IMR-90 (cell line): ENCODE measurements around the gene CHST8. TPM values are rescaled to one million over a fixed set of nuclear protein-coding genes. Genes with fewer than 3 reads are reported as not detected.

ENCODE experiments used
- ATAC-seq: fragments of 200-7000 bp; cut with Tn5 transposase; 2 replicates; pipeline ENCODE4 v1.9.1; 2020; ENCODE audit warnings: low read depth, mild to moderate bottlenecking, moderate library complexity
- BruUV-seq: library from RNA; stranded (reverse); fragments of 400-500 nt; replicated peaks from 2 replicates; lab custom pipeline; 2021; lab: Mats Ljungman, UMichigan
- CTCF ChIA-PET: fragments of 300-600 bp; formaldehyde crosslinking; extraction: SDS; loops from one replicate; lab custom pipeline; 2021; ENCODE audit warnings: antibody characterized with exemption; lab: Yijun Ruan, JAX
- POLR2A ChIA-PET: fragments of 300-600 bp; sonication (Branson Sonifier 250); formaldehyde crosslinking; loops from one replicate; lab custom pipeline; 2022; ENCODE audit warnings: antibody characterized with exemption; ENCODE audit not compliant: unreplicated experiment; lab: Charles Lee
- DNase-seq: peaks from one replicate; pipeline ENCODE4 v3.0.0; 2013
- H2AFZ ChIP-seq: replicated peaks from 2 replicates; pipeline ENCODE3; 2013; ENCODE audit warnings: low read length, mild to moderate bottlenecking; ENCODE audit not compliant: poor library complexity
- H2AK5ac ChIP-seq: 2 replicates; pipeline ENCODE4 v1.6.1; 2013; ENCODE audit warnings: low read depth, low read length, inconsistent platforms
- H2AK9ac ChIP-seq: replicated peaks from 2 replicates; pipeline ENCODE3; 2013; ENCODE audit warnings: mild to moderate bottlenecking, low read depth, low read length, moderate library complexity; ENCODE audit not compliant: poor library complexity
- H2BK120ac ChIP-seq: 2 replicates; pipeline ENCODE4 v1.6.1; 2013; ENCODE audit warnings: low read depth, low read length, inconsistent platforms
- H2BK15ac ChIP-seq: 3 replicates; pipeline ENCODE4 v1.6.1; 2013; ENCODE audit warnings: low read depth, low read length, inconsistent platforms
- H2BK20ac ChIP-seq: 2 replicates; pipeline ENCODE4 v1.6.1; 2013; ENCODE audit warnings: low read depth, mild to moderate bottlenecking, inconsistent platforms, low read length, moderate library complexity
- H2BK5ac ChIP-seq: 2 replicates; pipeline ENCODE4 v1.6.1; 2013; ENCODE audit warnings: mild to moderate bottlenecking, low read depth, low read length, inconsistent platforms; ENCODE audit not compliant: poor library complexity, severe bottlenecking
- H3K14ac ChIP-seq: replicated peaks from 2 replicates; pipeline ENCODE4 v1.6.1; 2013; ENCODE audit warnings: low read depth, low read length, inconsistent platforms
- H3K18ac ChIP-seq: 2 replicates; pipeline ENCODE4 v1.6.1; 2013; ENCODE audit warnings: low read depth, low read length, control low read depth
- H3K23ac ChIP-seq: 2 replicates; pipeline ENCODE4 v1.6.1; 2013; ENCODE audit warnings: low read depth, low read length, inconsistent platforms
- H3K27ac ChIP-seq: 2 replicates; pipeline ENCODE4 v1.5.1; 2013; ENCODE audit warnings: mild to moderate bottlenecking, control low read depth, low read length; ENCODE audit not compliant: insufficient read depth
- H3K27me3 ChIP-seq: 2 replicates; pipeline ENCODE4 v1.6.1; 2013; ENCODE audit warnings: low read length; ENCODE audit not compliant: control insufficient read depth, insufficient read depth
- H3K36me3 ChIP-seq: 2 replicates; pipeline ENCODE4 v1.6.1; 2013; ENCODE audit warnings: low read length, mixed read lengths; ENCODE audit not compliant: control insufficient read depth, insufficient read depth
- H3K4ac ChIP-seq: 2 replicates; pipeline ENCODE4 v1.6.1; 2013; ENCODE audit warnings: low read depth, low read length, inconsistent platforms
- H3K4me1 ChIP-seq: 2 replicates; pipeline ENCODE4 v1.6.1; 2013; ENCODE audit warnings: low read length, mixed read lengths; ENCODE audit not compliant: control insufficient read depth, insufficient read depth
- H3K4me2 ChIP-seq: 2 replicates; pipeline ENCODE4 v1.6.1; 2013; ENCODE audit warnings: low read depth, mild to moderate bottlenecking, control low read depth, low read length, moderate library complexity
- H3K4me3 ChIP-seq: 2 replicates; pipeline ENCODE4 v1.5.1; 2013; ENCODE audit warnings: low read depth, mild to moderate bottlenecking, control low read depth, low read length, moderate library complexity; ENCODE audit not compliant: insufficient read depth
- H3K56ac ChIP-seq: 2 replicates; pipeline ENCODE4 v1.6.1; 2013; ENCODE audit warnings: low read length, inconsistent platforms; ENCODE audit not compliant: insufficient read depth; ENCODE audit errors: extremely low read depth
- H3K79me1 ChIP-seq, 2 experiments: 2 replicates each; pipeline ENCODE4 v1.6.1; 2013; ENCODE audit warnings: low read length in 2 of 2, inconsistent platforms in 1 of 2, low read depth in 1 of 2
- H3K9ac ChIP-seq: 2 replicates; pipeline ENCODE4 v1.6.1; 2013; ENCODE audit warnings: low read depth, low read length, control low read depth
- H3K9me1 ChIP-seq: 2 replicates; pipeline ENCODE4 v1.6.1; 2013; ENCODE audit warnings: low read length, inconsistent platforms; ENCODE audit not compliant: insufficient read depth
- H3K9me3 ChIP-seq: 2 replicates; pipeline ENCODE4 v1.6.1; 2013; ENCODE audit warnings: low read length; ENCODE audit not compliant: control insufficient read depth, insufficient read depth
- H4K20me1 ChIP-seq: 2 replicates; pipeline ENCODE4 v1.6.1; 2013; ENCODE audit warnings: low read length, inconsistent platforms; ENCODE audit not compliant: insufficient read depth
- H4K5ac ChIP-seq: 2 replicates; pipeline ENCODE4 v1.6.1; 2013; ENCODE audit warnings: mild to moderate bottlenecking, low read depth, low read length, control low read depth
- H4K8ac ChIP-seq, 2 experiments: 2 replicates each; pipeline ENCODE4 v1.6.1; 2013; ENCODE audit warnings: low read depth in 2 of 2, low read length in 2 of 2, control low read depth in 1 of 2, inconsistent platforms in 1 of 2
- H4K91ac ChIP-seq: 2 replicates; pipeline ENCODE4 v1.6.1; 2013; ENCODE audit warnings: low read depth, low read length, inconsistent platforms; ENCODE audit not compliant: insufficient read depth
- BHLHE40 ChIP-seq: fragments of 150-350 bp; IDR thresholded peaks from 2 replicates; pipeline ENCODE4 v1.6.1; 2016; ENCODE audit warnings: mild to moderate bottlenecking, low read depth, low read length
- CHD1 ChIP-seq: IDR thresholded peaks from 2 replicates; pipeline ENCODE4 v1.6.1; 2012; ENCODE audit warnings: low read depth, low read length, improper control_type of control experiment
- FOS ChIP-seq: fragments of 150-350 bp; IDR thresholded peaks from 2 replicates; pipeline ENCODE4 v1.6.1; 2016; ENCODE audit warnings: low read depth, low read length
- MAFK ChIP-seq: IDR thresholded peaks from 2 replicates; pipeline ENCODE4 v1.6.1; 2012; ENCODE audit warnings: low read depth, low read length, improper control_type of control experiment
- MAZ ChIP-seq: IDR thresholded peaks from 2 replicates; pipeline ENCODE4 v1.6.1; 2012; ENCODE audit warnings: low read depth, mild to moderate bottlenecking, low read length, improper control_type of control experiment, moderate library complexity, borderline replicate concordance
- MXI1 ChIP-seq: IDR thresholded peaks from 2 replicates; pipeline ENCODE4 v1.6.1; 2012; ENCODE audit warnings: low read depth, mild to moderate bottlenecking, low read length, moderate library complexity, borderline replicate concordance
- NFE2L2 ChIP-seq: fragments of 150-350 bp; IDR thresholded peaks from 2 replicates; pipeline ENCODE4 v1.6.1; 2016; ENCODE audit warnings: low read depth, mild to moderate bottlenecking, low read length
- POLR2A ChIP-seq: IDR thresholded peaks from 2 replicates; pipeline ENCODE4 v1.6.1; 2012; ENCODE audit warnings: mild to moderate bottlenecking, low read depth, low read length
- RAD21 ChIP-seq: IDR thresholded peaks from 2 replicates; pipeline ENCODE4 v1.6.1; 2012; ENCODE audit warnings: low read length, improper control_type of control experiment
- RCOR1 ChIP-seq: IDR thresholded peaks from 2 replicates; pipeline ENCODE4 v1.6.1; 2012; ENCODE audit warnings: mild to moderate bottlenecking, low read length, improper control_type of control experiment; ENCODE audit not compliant: insufficient replicate concordance
- RFX5 ChIP-seq: IDR thresholded peaks from 2 replicates; pipeline ENCODE4 v1.8.0; 2012; ENCODE audit warnings: low read depth, mild to moderate bottlenecking, low read length, moderate library complexity
- SMC3 ChIP-seq: fragments of 150-350 bp; IDR thresholded peaks from 2 replicates; pipeline ENCODE4 v1.6.1; 2016; ENCODE audit warnings: low read depth, mild to moderate bottlenecking, antibody characterized with exemption, low read length, moderate library complexity
- WGBS, 2 experiments: methylation state at CpG; one replicate each; pipeline versions ENCODE4 v1.1.5 to v1.1.7; 2013; ENCODE audit warnings: missing lambda C conversion rate in 2 of 2; ENCODE audit not compliant: insufficient read length in 1 of 2; ENCODE audit errors: extremely low coverage in 2 of 2; 5-methylcytosine and 5-hydroxymethylcytosine counted together
- dilution Hi-C: fragments of 300-500 bp; cut with HindIII; formaldehyde crosslinking; loops from one replicate; pipeline ENCODE4 v1.14.3; 2018; ENCODE audit warnings: low sequenced_read_pairs; ENCODE audit not compliant: unreplicated experiment
- in situ Hi-C: fragments of 300-500 bp; cut with MboI; formaldehyde crosslinking; loops from 3 replicates; pipeline ENCODE4 v1.14.3; 2019; ENCODE audit warnings: low sequenced_read_pairs, inconsistent platforms, mixed read lengths
- intact Hi-C: fragments of 100-400 bp; cut with micrococcal nuclease; formaldehyde crosslinking; loops from 2 replicates; pipeline ENCODE4 v1.10.0; 2022
- polyA plus RNA-seq, 3 experiments: library from polyadenylated mRNA; depleted of rRNA; stranded (reverse); fragments of >200 nt; gene quantifications; 2 replicates each; pipeline ENCODE4 v1.2.3, GENCODE V29; 2012; ENCODE audit warnings: low replicate concordance in 1 of 3
- total RNA-seq: library from RNA; depleted of rRNA; stranded (reverse); fragments of >200 nt; gene quantifications from 2 replicates; pipeline ENCODE4 v1.2.3, GENCODE V29; 2012
- TF ChIP-seq, protein P1 (sequence below): conservative IDR thresholded peaks from 2 replicates; pipeline ENCODE4 v1.5.1; 2012; ENCODE audit warnings: mild to moderate bottlenecking, low read depth, low read length, improper control_type of control experiment
- TF ChIP-seq, protein P2 (sequence below): fragments of 150-350 bp; IDR thresholded peaks from 2 replicates; pipeline ENCODE4 v1.6.1; 2016; ENCODE audit warnings: low read depth, mild to moderate bottlenecking, low read length, moderate library complexity, borderline replicate concordance

The CHST8 gene
- total and polyA plus RNA-seq, 2 of the 4 experiments (the other 2 are of a cell fraction), result not detected

DNA sequence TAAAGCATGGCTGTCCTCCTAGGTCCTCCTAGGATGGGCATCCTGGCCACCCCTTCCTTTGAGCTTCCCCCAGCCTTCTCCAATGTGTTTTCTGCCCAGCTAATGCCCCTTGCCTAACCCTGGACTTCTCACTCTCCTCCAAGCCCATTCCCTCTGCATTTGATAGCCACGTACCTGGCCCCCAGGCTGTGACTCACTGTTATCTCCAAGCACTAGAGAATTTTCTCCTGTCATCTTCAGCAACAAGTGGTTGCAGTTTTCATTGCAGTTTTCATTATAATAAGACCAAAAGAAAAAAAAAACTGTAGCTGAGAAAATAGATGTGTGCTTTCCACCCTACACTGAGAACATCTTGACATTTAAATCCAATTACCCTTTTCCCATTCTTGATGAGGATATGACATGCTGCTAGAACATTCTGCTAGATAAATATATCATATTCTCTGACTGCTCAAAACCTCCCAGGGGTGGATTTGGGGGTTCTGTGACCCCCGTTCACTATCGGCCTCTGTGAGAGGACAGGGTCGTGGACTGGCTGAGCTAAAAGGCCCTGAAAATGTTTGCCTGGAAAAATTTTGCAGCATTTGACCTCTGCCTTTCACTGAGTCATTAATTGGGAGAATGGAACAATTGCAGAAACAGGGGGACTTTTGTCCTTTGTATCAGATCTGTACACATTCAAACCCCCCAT is 116.1 kb downstream of the CHST8 start:
- ChIA-PET POLR2A (no interaction called here), CTCF (no interaction called here)
- Histone ChIP-seq H2BK5ac (no peak overlapping the region), H2AK9ac (no peak overlapping the region), H3K79me1 (no peaks in the 10 kb centered on the region), H3K18ac (no peak overlapping the region), H3K4me2 (no peak overlapping the region), H3K9ac (no peak overlapping the region), H2AK5ac (no peak overlapping the region), H2BK20ac (no peak overlapping the region), H3K23ac (no peak overlapping the region), H3K4me1 (no peaks in the 10 kb centered on the region), H3K9me1 (no peaks in the 10 kb centered on the region), H3K4me3 (no peak overlapping the region), H4K8ac (no peak overlapping the region), H2BK15ac (no peak overlapping the region), H3K9me3 (no peaks in the 10 kb centered on the region), H4K20me1 (no peaks in the 10 kb centered on the region), H3K27me3 (no peaks in the 10 kb centered on the region), H4K91ac (no peak overlapping the region), H4K5ac (no peak overlapping the region), H3K14ac (no peak overlapping the region), H2BK120ac (no peak overlapping the region), H3K56ac (no peak overlapping the region), H3K36me3 (no peaks in the 10 kb centered on the region), H3K4ac (no peak overlapping the region), H3K27ac (no peak overlapping the region), H2AFZ (no peak overlapping the region)
- dilution Hi-C loops, result no loop called here
- DNase-seq (no peak), ATAC-seq (no peak)
- no CpG with 5 or more reads among the region's 4 CpGs for WGBS, 2 experiments
- TF ChIP-seq MAFK (no peak), MAZ (no peak), RAD21 (no peak), POLR2A (no peak), CHD1 (no peak), SMC3 (no peak), BHLHE40 (no peak), FOS (no peak), RCOR1 (no peak), RFX5 (no peak), NFE2L2 (no peak), MXI1 (no peak)
- TF ChIP-seq, protein P1, sequence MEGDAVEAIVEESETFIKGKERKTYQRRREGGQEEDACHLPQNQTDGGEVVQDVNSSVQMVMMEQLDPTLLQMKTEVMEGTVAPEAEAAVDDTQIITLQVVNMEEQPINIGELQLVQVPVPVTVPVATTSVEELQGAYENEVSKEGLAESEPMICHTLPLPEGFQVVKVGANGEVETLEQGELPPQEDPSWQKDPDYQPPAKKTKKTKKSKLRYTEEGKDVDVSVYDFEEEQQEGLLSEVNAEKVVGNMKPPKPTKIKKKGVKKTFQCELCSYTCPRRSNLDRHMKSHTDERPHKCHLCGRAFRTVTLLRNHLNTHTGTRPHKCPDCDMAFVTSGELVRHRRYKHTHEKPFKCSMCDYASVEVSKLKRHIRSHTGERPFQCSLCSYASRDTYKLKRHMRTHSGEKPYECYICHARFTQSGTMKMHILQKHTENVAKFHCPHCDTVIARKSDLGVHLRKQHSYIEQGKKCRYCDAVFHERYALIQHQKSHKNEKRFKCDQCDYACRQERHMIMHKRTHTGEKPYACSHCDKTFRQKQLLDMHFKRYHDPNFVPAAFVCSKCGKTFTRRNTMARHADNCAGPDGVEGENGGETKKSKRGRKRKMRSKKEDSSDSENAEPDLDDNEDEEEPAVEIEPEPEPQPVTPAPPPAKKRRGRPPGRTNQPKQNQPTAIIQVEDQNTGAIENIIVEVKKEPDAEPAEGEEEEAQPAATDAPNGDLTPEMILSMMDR, result no peak
- TF ChIP-seq, protein P2, sequence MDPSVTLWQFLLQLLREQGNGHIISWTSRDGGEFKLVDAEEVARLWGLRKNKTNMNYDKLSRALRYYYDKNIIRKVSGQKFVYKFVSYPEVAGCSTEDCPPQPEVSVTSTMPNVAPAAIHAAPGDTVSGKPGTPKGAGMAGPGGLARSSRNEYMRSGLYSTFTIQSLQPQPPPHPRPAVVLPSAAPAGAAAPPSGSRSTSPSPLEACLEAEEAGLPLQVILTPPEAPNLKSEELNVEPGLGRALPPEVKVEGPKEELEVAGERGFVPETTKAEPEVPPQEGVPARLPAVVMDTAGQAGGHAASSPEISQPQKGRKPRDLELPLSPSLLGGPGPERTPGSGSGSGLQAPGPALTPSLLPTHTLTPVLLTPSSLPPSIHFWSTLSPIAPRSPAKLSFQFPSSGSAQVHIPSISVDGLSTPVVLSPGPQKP, result no peak
- in situ Hi-C loops, result no loop called here
- intact Hi-C loops, result no loop called here
- BruUV-seq, result no TSS peak
